Neural cell (in vitro differentiated cells): ENCODE results near the gene PTTG1. TPM values are rescaled to one million over a fixed set of nuclear protein-coding genes. Genes with fewer than 3 reads are reported as not detected.

Experiments
- H2AFZ ChIP-seq: fragments of 200-600, 300-800 bp; sonication (generic), shearing (Covaris generic); 2 replicates; pipeline ENCODE4 v1.6.0; 2014; ENCODE audit warnings: low read depth, mild to moderate bottlenecking, antibody characterized with exemption, low read length, moderate library complexity
- H3F3A ChIP-seq: fragments of 200-600 bp; shearing (Covaris generic); 2 replicates; pipeline ENCODE4 v1.6.1; 2016; ENCODE audit warnings: mild to moderate bottlenecking, moderate library complexity, mixed read lengths, antibody characterized with exemption, low read length; ENCODE audit not compliant: insufficient read depth, poor library complexity, severe bottlenecking
- H3K27ac ChIP-seq: fragments of 200-600, 300-800 bp; sonication (generic), shearing (Covaris generic); 2 replicates; pipeline ENCODE4 v1.5.1; 2014; ENCODE audit warnings: mild to moderate bottlenecking, low read length, moderate library complexity
- H3K27me3 ChIP-seq: fragments of 300-800, 200-600 bp; sonication (generic), shearing (Covaris generic); 2 replicates; pipeline ENCODE4 v1.6.0; 2014; ENCODE audit warnings: mild to moderate bottlenecking, low read depth, low read length, moderate library complexity; ENCODE audit not compliant: insufficient read depth
- H3K36me3 ChIP-seq: fragments of 300-800, 200-600 bp; sonication (generic), shearing (Covaris generic); 2 replicates; pipeline ENCODE4 v1.5.1; 2014; ENCODE audit warnings: mild to moderate bottlenecking, antibody characterized with exemption, low read length, moderate library complexity; ENCODE audit not compliant: insufficient read depth
- H3K4me2 ChIP-seq: fragments of 300-800, 200-600 bp; sonication (generic), shearing (Covaris generic); 2 replicates; pipeline ENCODE4 v1.6.0; 2014; ENCODE audit warnings: mild to moderate bottlenecking, low read length
- H3K4me3 ChIP-seq: fragments of 300-800, 200-600 bp; sonication (generic), shearing (Covaris generic); 2 replicates; pipeline ENCODE4 v1.5.1; 2014; ENCODE audit warnings: mild to moderate bottlenecking, low read length, moderate library complexity
- H3K79me2 ChIP-seq: fragments of 200-600 bp; shearing (Covaris generic); replicated peaks from 2 replicates; pipeline ENCODE4 v1.6.0; 2014; ENCODE audit warnings: mild to moderate bottlenecking, low read length, moderate library complexity; ENCODE audit not compliant: insufficient read depth
- H3K9ac ChIP-seq: fragments of 300-800, 200-600 bp; sonication (generic), shearing (Covaris generic); 2 replicates; pipeline ENCODE4 v1.6.1; 2016; ENCODE audit warnings: mild to moderate bottlenecking, low read length, mixed read lengths
- H3K9me2 ChIP-seq: fragments of 200-600 bp; shearing (Covaris generic); 2 replicates; pipeline ENCODE4 v1.6.1; 2016; ENCODE audit warnings: mild to moderate bottlenecking, low read length, mixed read lengths; ENCODE audit not compliant: insufficient read depth
- H3K9me3 ChIP-seq: fragments of 200-600, 300-800 bp; sonication (generic), shearing (Covaris generic); 2 replicates; pipeline ENCODE4 v1.6.1; 2016; ENCODE audit warnings: mild to moderate bottlenecking, mixed run types, low read length, moderate library complexity, mixed read lengths
- H4K20me1 ChIP-seq: fragments of 200-600 bp; shearing (Covaris generic); 2 replicates; pipeline ENCODE4 v1.6.1; 2016; ENCODE audit warnings: mild to moderate bottlenecking, mixed run types; ENCODE audit not compliant: insufficient read depth
- CTCF ChIP-seq: fragments of 450-650 bp; IDR thresholded peaks from 2 replicates; pipeline ENCODE4 v1.5.1; 2014; ENCODE audit warnings: antibody characterized with exemption, mild to moderate bottlenecking, moderate library complexity; ENCODE audit not compliant: poor library complexity, severe bottlenecking
- EP300 ChIP-seq: fragments of 450-650 bp; conservative IDR thresholded peaks from 2 replicates; pipeline ENCODE4 v1.6.1; 2014; ENCODE audit warnings: antibody characterized with exemption, mild to moderate bottlenecking, moderate library complexity; ENCODE audit not compliant: poor library complexity, severe bottlenecking
- EZH2 ChIP-seq: fragments of 200-600, 300-800 bp; shearing (Covaris generic), sonication (generic); IDR thresholded peaks from 2 replicates; pipeline ENCODE4 v1.6.1; 2014; ENCODE audit warnings: antibody characterized with exemption, low read length, borderline replicate concordance, mild to moderate bottlenecking; ENCODE audit not compliant: insufficient read depth, poor library complexity, severe bottlenecking
- MXI1 ChIP-seq: fragments of 450-650 bp; conservative IDR thresholded peaks from 2 replicates; pipeline ENCODE4 v1.6.1; 2014; ENCODE audit warnings: antibody characterized with exemption, mild to moderate bottlenecking; ENCODE audit not compliant: poor library complexity, severe bottlenecking
- POLR2AphosphoS5 ChIP-seq: IDR thresholded peaks from 2 replicates; pipeline ENCODE4 v1.6.1; 2012
- RAD21 ChIP-seq: fragments of 450-650 bp; conservative IDR thresholded peaks from 2 replicates; pipeline ENCODE4 v1.6.1; 2014; ENCODE audit warnings: antibody characterized with exemption, mild to moderate bottlenecking, moderate library complexity
- REST ChIP-seq: IDR thresholded peaks from 2 replicates; pipeline ENCODE4 v1.6.1; 2012; ENCODE audit warnings: borderline replicate concordance
- SMC3 ChIP-seq: fragments of 450-650 bp; conservative IDR thresholded peaks from 2 replicates; pipeline ENCODE4 v1.6.1; 2014; ENCODE audit warnings: antibody characterized with exemption, mild to moderate bottlenecking, moderate library complexity; ENCODE audit not compliant: poor library complexity
- TAF1 ChIP-seq: IDR thresholded peaks from 2 replicates; pipeline ENCODE4 v1.6.1; 2012; ENCODE audit warnings: low read depth
- polyA plus RNA-seq: library from polyadenylated mRNA; depleted of rRNA; stranded (reverse); fragments of >200 nt; gene quantifications from 2 replicates; pipeline ENCODE4 v1.2.3, GENCODE V29; 2014

The PTTG1 gene
- polyA plus RNA-seq, 1 donor from 2014 or later: 42.6 TPM

GRCh38 chr5:160385496-160385895 lies 36.2 kb upstream of the PTTG1 start:
- no peak for TF ChIP-seq EZH2
- no peak for TF ChIP-seq MXI1
- TF ChIP-seq SMC3: no peak
- TF ChIP-seq POLR2AphosphoS5: no peak
- no peak for TF ChIP-seq RAD21
- TF ChIP-seq EP300: no peak
- TF ChIP-seq CTCF: no peak
- TF ChIP-seq REST: no peak
- no peak for TF ChIP-seq TAF1
- no peaks in the 10 kb centered on the region for H3K36me3 ChIP-seq
- no peak overlapping the region for H3K4me2 ChIP-seq

GRCh38 chr5:160387445-160387844 lies 34.2 kb upstream of the PTTG1 start:
- Histone ChIP-seq H2AFZ (no peak overlapping the region), H3K27me3 (no peaks in the 10 kb centered on the region), H3K79me2 (peaks cover 3% of the 10 kb centered on the region), H3K9me2 (no peaks in the 10 kb centered on the region), H3K9me3 (peaks cover 5% of the 10 kb centered on the region), H3K4me3 (no peak overlapping the region), H3K9ac (no peak overlapping the region), H3K4me2 (no peak overlapping the region), H3K27ac (no peak overlapping the region), H3F3A (no peaks in the 10 kb centered on the region), H4K20me1 (no peaks in the 10 kb centered on the region), H3K36me3 (no peaks in the 10 kb centered on the region)
- TF ChIP-seq RAD21 (no peak), TAF1 (no peak), MXI1 (no peak), EZH2 (no peak), CTCF (no peak), SMC3 (no peak), POLR2AphosphoS5 (no peak)

More at GRCh38 chr5:160385496-160385895, 36.2 kb upstream of the PTTG1 start:
- no peaks in the 10 kb centered on the region for H3K9me2 ChIP-seq
- no peak overlapping the region for H3K4me3 ChIP-seq
- no peak overlapping the region for H3K9ac ChIP-seq
- no peaks in the 10 kb centered on the region for H4K20me1 ChIP-seq
- H3K27ac ChIP-seq: no peak overlapping the region
- H2AFZ ChIP-seq: no peak overlapping the region
- no peaks in the 10 kb centered on the region for H3F3A ChIP-seq
- H3K9me3 ChIP-seq: peaks cover 5% of the 10 kb centered on the region
- H3K79me2 ChIP-seq: no peaks in the 10 kb centered on the region
- no peaks in the 10 kb centered on the region for H3K27me3 ChIP-seq
